CD8-positive, alpha-beta memory T cell (primary cell): Measurements from ENCODE around the gene KSR1. TPM values are rescaled to one million over a fixed set of nuclear protein-coding genes. Genes with fewer than 3 reads are reported as not detected.

Experiments
- CTCF ChIA-PET: fragments of 350-600 bp; sonication (Branson Sonifier 250); formaldehyde crosslinking; loops from one replicate; lab custom pipeline; 2021; ENCODE audit warnings: antibody characterized with exemption; lab: Charles Lee
- POLR2A ChIA-PET: fragments of 350-600 bp; sonication (Branson Sonifier 250); formaldehyde crosslinking; loops from one replicate; lab custom pipeline; 2021; ENCODE audit warnings: antibody characterized with exemption; lab: Charles Lee
- DNase-seq, 5 donors: peaks; one replicate each; pipeline versions ENCODE4 v3.0.0 to v3.0.0-alpha.2; 2020 to 2022; ENCODE audit warnings: mixed read lengths in 1 of 5
- H3K27ac ChIP-seq: one replicate; pipeline ENCODE4 v1.7.0; 2013; ENCODE audit warnings: low read depth, mild to moderate bottlenecking, low read length, moderate library complexity
- H3K27me3 ChIP-seq: 2 replicates; pipeline ENCODE4 v1.7.0; 2013; ENCODE audit warnings: low read length, mild to moderate bottlenecking; ENCODE audit not compliant: insufficient read depth, poor library complexity, severe bottlenecking
- H3K36me3 ChIP-seq: 2 replicates; pipeline ENCODE4 v1.7.0; 2013; ENCODE audit warnings: mild to moderate bottlenecking, low read length, moderate library complexity; ENCODE audit not compliant: insufficient read depth
- H3K4me1 ChIP-seq: 2 replicates; pipeline ENCODE4 v1.7.0; 2013; ENCODE audit warnings: mild to moderate bottlenecking, low read length, moderate library complexity; ENCODE audit not compliant: insufficient read depth
- H3K4me3 ChIP-seq: 2 replicates; pipeline ENCODE4 v1.7.0; 2013; ENCODE audit warnings: mild to moderate bottlenecking, low read length
- H3K9me3 ChIP-seq: 2 replicates; pipeline ENCODE4 v1.7.0; 2013; ENCODE audit warnings: mild to moderate bottlenecking, low read length
- H3K27ac Mint-ChIP-seq, 8 donors: one replicate each; pipeline ENCODE4 v1.8.0; 2020 to 2021; ENCODE audit warnings: mixed read lengths in 8 of 8, mild to moderate bottlenecking in 6 of 8, inconsistent platforms in 3 of 8, moderate library complexity in 3 of 8
- H3K27me3 Mint-ChIP-seq, 2 donors: one replicate each; pipeline ENCODE4 v1.8.0; 2020 to 2021; ENCODE audit warnings: mixed read lengths in 2 of 2, mild to moderate bottlenecking in 1 of 2, moderate library complexity in 1 of 2
- H3K36me3 Mint-ChIP-seq, 3 donors: one replicate each; pipeline ENCODE4 v1.8.0; 2020 to 2021; ENCODE audit warnings: mixed read lengths in 3 of 3, inconsistent platforms in 1 of 3, mild to moderate bottlenecking in 1 of 3
- H3K4me1 Mint-ChIP-seq, 3 donors: one replicate each; pipeline ENCODE4 v1.8.0; 2020 to 2021; ENCODE audit warnings: mixed read lengths in 3 of 3, inconsistent platforms in 1 of 3, mild to moderate bottlenecking in 1 of 3
- H3K4me3 Mint-ChIP-seq, 7 donors: one replicate each; pipeline ENCODE4 v1.8.0; 2020 to 2021; ENCODE audit warnings: mixed read lengths in 7 of 7, mild to moderate bottlenecking in 6 of 7, moderate library complexity in 4 of 7, inconsistent platforms in 2 of 7
- H3K9me3 Mint-ChIP-seq, 5 donors: one replicate each; pipeline ENCODE4 v1.8.0; 2020 to 2022; ENCODE audit warnings: mixed read lengths in 5 of 5, mild to moderate bottlenecking in 3 of 5, moderate library complexity in 2 of 5, inconsistent platforms in 1 of 5
- polyA plus RNA-seq: library from polyadenylated mRNA; unstranded; fragments of 300-500 nt; fragmentation: Illumina TruSeq; gene quantifications from one replicate; pipeline ENCODE4 v1.2.3, GENCODE V29; 2021
- total RNA-seq, 2 experiments: library from RNA; stranded (reverse); gene quantifications; one replicate each; pipeline ENCODE4 v1.2.3, GENCODE V29; 2021

The KSR1 gene
- total and polyA plus RNA-seq, 3 experiments from 2014 or later = 2.9 to 26.9 (median 26.3) TPM

DNA sequence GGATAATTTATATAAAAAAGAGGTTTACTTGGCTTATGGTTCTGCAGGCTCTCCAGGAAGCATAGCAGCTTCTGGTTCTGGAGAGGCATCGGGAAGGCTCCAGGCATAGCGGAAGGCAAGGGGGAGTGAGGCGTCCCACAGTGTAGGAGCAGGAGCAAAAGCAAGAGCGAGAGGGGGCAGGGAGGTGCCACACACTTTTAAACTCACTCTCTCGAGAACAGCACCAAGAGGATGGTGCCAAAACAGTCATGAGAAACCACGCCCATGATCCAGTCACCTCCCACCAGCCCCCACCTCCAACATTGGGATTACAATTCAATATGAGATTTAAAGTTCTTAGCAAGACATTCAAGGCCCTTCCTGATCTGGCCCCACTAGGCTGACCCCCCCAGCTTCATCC lies 124.8 kb downstream of the KSR1 start:
- H3K27me3 Mint-ChIP-seq = no peaks in the 10 kb centered on the region
- CTCF ChIA-PET = no interaction called here
- H3K4me1 Mint-ChIP-seq = peaks cover 14 to 34% (median 31%) of the 10 kb centered on the region in 3 donors
- Histone ChIP-seq H3K4me1 (no peaks in the 10 kb centered on the region), H3K27ac (no peak overlapping the region), H3K36me3 (no peaks in the 10 kb centered on the region), H3K27me3 (no peaks in the 10 kb centered on the region), H3K4me3 (no peak overlapping the region), H3K9me3 (no peaks in the 10 kb centered on the region)
- H3K4me3 Mint-ChIP-seq = no peak overlapping the region
- peaks cover 0 to 40% (median 0%) of the 10 kb centered on the region in 3 donors for H3K36me3 Mint-ChIP-seq
- no peak for DNase-seq
- H3K9me3 Mint-ChIP-seq = no peaks in the 10 kb centered on the region
- peak overlapping the region in 4 of 8 donors; percentile 22 to 80 (median 74) for H3K27ac Mint-ChIP-seq
- POLR2A ChIA-PET = interaction anchor here (0.6 kb wide), 1 partner anchor 18 kb away, joined by 3 read pairs; no protein-coding TSS in a partner anchor

GRCh38 chr17:27582696-27583095 lies 126.4 kb downstream of the KSR1 start:
- ChIA-PET CTCF (no interaction called here), POLR2A (no interaction called here)
- H3K4me3 Mint-ChIP-seq = no peak overlapping the region
- Histone ChIP-seq H3K4me3 (no peak overlapping the region), H3K27ac (no peak overlapping the region), H3K27me3 (no peaks in the 10 kb centered on the region), H3K9me3 (no peaks in the 10 kb centered on the region), H3K4me1 (no peaks in the 10 kb centered on the region), H3K36me3 (no peaks in the 10 kb centered on the region)
- H3K9me3 Mint-ChIP-seq = no peaks in the 10 kb centered on the region
- H3K27ac Mint-ChIP-seq = peak overlapping the region in 1 of 8 donors; percentile 61
- peak in 1 of 5 donors; percentile 40 for DNase-seq
- H3K4me1 Mint-ChIP-seq = peaks cover 11 to 26% (median 25%) of the 10 kb centered on the region in 3 donors
- peaks cover 0 to 50% (median 0%) of the 10 kb centered on the region in 3 donors for H3K36me3 Mint-ChIP-seq
- H3K27me3 Mint-ChIP-seq = no peaks in the 10 kb centered on the region

DNA sequence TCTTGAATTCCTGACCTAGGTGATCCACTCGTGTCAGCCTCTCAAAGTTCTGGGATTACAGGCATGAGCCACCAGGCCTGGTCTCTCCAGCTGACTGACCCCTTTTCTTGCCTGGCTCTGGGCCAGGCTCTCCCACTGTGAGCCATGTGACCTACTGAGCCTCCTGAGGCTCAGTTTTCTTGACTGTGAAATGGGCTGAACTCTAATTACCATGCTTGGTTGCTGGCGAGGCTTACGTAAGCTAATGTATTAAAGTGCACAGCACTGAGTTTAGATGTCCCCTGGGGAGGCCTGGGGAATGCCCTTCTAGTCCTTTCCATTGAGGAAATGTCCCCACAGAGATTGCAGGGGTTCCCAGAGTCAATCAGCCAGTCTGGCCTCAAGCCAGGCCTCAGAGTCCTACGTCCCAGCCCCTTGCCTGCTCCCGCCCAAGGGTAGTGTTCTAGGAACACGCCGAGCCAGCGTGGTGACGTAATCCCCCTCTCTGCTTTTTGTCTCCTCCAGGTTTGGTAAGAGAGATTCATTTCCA lies 129.0 kb downstream of the KSR1 start:
- no peak for DNase-seq
- POLR2A ChIA-PET = no interaction called here
- Histone ChIP-seq H3K4me3 (no peak overlapping the region), H3K27me3 (no peaks in the 10 kb centered on the region), H3K4me1 (no peaks in the 10 kb centered on the region), H3K27ac (no peak overlapping the region), H3K36me3 (no peaks in the 10 kb centered on the region), H3K9me3 (no peaks in the 10 kb centered on the region)
- CTCF ChIA-PET = interaction anchor here (1.0 to 1.2 kb wide), 2 partner anchors 14 to 17 kb away, joined by 3 read pairs; no protein-coding TSS in a partner anchor
- Mint-ChIP-seq H3K9me3 (no peaks in the 10 kb centered on the region), H3K36me3 (peaks cover 0 to 61% (median 0%) of the 10 kb centered on the region in 3 donors), H3K4me3 (no peak overlapping the region), H3K4me1 (peaks cover 2 to 4% (median 3%) of the 10 kb centered on the region in 3 donors), H3K27ac (no peak overlapping the region), H3K27me3 (no peaks in the 10 kb centered on the region)

GRCh38 chr17:27585792-27586191 lies 129.5 kb downstream of the KSR1 start:
- Mint-ChIP-seq H3K27me3 (no peaks in the 10 kb centered on the region), H3K4me3 (no peak overlapping the region), H3K36me3 (peaks cover 0 to 66% (median 0%) of the 10 kb centered on the region in 3 donors), H3K27ac (peak overlapping the region in 1 of 8 donors; percentile 19), H3K4me1 (peaks cover 0 to 2% (median 0%) of the 10 kb centered on the region in 3 donors), H3K9me3 (no peaks in the 10 kb centered on the region)
- Histone ChIP-seq H3K27ac (no peak overlapping the region), H3K4me3 (no peak overlapping the region), H3K4me1 (no peaks in the 10 kb centered on the region), H3K36me3 (no peaks in the 10 kb centered on the region), H3K27me3 (no peaks in the 10 kb centered on the region), H3K9me3 (no peaks in the 10 kb centered on the region)
- POLR2A ChIA-PET = no interaction called here
- no peak for DNase-seq
- CTCF ChIA-PET = interaction anchor here (1.3 kb wide), 1 partner anchor 349 kb away, joined by 3 read pairs; no protein-coding TSS in a partner anchor

- Mint-ChIP-seq H3K9me3 (no peaks in the 10 kb centered on the region), H3K27ac (peak overlapping the region in 1 of 8 donors; percentile 74), H3K27me3 (no peaks in the 10 kb centered on the region), H3K4me1 (peaks cover 0 to 2% (median 0%) of the 10 kb centered on the region in 3 donors), H3K4me3 (no peak overlapping the region), H3K36me3 (peaks cover 0 to 68% (median 0%) of the 10 kb centered on the region in 3 donors)
- Histone ChIP-seq H3K27ac (no peak overlapping the region), H3K4me3 (no peak overlapping the region), H3K36me3 (no peaks in the 10 kb centered on the region), H3K4me1 (no peaks in the 10 kb centered on the region), H3K9me3 (no peaks in the 10 kb centered on the region), H3K27me3 (no peaks in the 10 kb centered on the region)
- ChIA-PET CTCF (interaction anchor here (1.3 kb wide), 1 partner anchor 350 kb away, joined by 3 read pairs; no protein-coding TSS in a partner anchor), POLR2A (no interaction called here)
- no peak for DNase-seq
These were observed 130.0 kb downstream of the KSR1 start for GRCh38 chr17:27586203-27586721.

DNA sequence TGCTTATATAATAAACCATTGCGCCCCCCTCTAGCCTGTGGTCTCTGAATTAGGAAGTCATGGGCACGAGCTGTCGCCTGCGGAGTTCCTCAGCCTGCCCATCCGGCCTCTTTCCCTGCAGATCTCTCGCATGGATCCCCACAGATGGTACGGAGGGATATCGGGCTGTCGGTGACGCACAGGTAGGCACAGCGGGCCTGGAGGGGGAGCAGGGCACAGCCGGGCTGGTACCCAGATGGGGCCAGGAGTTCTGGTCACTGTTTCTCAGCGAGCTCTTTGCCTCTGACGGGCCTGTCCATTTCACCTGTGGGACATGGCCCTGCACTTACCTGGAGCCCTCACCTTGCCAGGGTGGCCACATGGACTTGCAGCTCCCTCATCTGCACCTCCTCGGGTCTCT lies 132.1 kb downstream of the KSR1 start:
- H3K27ac ChIP-seq = no peak overlapping the region
- ChIA-PET POLR2A (no interaction called here), CTCF (interaction anchor here (0.9 to 3.1 kb wide), 3 partner anchors 11 to 62 kb away, joined by 3 to 20 read pairs (median 5); no protein-coding TSS in a partner anchor)
- peak in 1 of 5 donors; percentile 39 for DNase-seq
- no peaks in the 10 kb centered on the region for H3K9me3 Mint-ChIP-seq
- no peaks in the 10 kb centered on the region for H3K4me1 Mint-ChIP-seq
- H3K27me3 Mint-ChIP-seq = no peaks in the 10 kb centered on the region
- H3K27ac Mint-ChIP-seq = peak overlapping the region in 1 of 8 donors; percentile 79
- no peaks in the 10 kb centered on the region for H3K27me3 ChIP-seq
- no peaks in the 10 kb centered on the region for H3K9me3 ChIP-seq
- H3K4me3 Mint-ChIP-seq = no peak overlapping the region
- no peak overlapping the region for H3K4me3 ChIP-seq
- H3K4me1 ChIP-seq = no peaks in the 10 kb centered on the region
- peaks cover 0 to 72% (median 6%) of the 10 kb centered on the region in 3 donors for H3K36me3 Mint-ChIP-seq
- H3K36me3 ChIP-seq = peaks cover 5% of the 10 kb centered on the region

DNA sequence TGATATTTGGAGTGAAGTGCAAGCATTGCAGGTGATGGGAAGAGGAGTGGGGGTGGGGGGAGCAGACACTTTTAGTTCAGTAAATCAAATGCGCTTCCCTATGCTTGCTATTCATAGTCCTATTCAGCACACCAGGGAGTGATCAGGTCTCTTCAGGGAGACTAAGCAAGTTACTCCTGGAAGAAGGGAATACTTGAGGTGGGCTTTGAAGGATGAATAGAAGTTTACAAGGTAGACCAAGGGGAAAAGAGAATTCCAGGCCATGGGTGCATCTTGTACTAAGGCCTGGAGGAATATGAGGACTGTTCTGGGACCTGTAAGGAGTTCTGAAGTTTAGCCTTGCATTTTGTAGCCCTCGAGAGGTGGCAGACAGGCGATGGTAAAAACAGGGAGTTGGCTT lies 134.6 kb downstream of the KSR1 start:
- no peaks in the 10 kb centered on the region for H3K27me3 ChIP-seq
- peak overlapping the region in 1 of 8 donors; percentile 40 for H3K27ac Mint-ChIP-seq
- H3K4me1 ChIP-seq = no peaks in the 10 kb centered on the region
- H3K27me3 Mint-ChIP-seq = no peaks in the 10 kb centered on the region
- no peak overlapping the region for H3K4me3 ChIP-seq
- POLR2A ChIA-PET = no interaction called here
- peak in 1 of 5 donors; percentile 1 for DNase-seq
- peaks cover 7 to 13% (median 12%) of the 10 kb centered on the region in 3 donors for H3K4me1 Mint-ChIP-seq
- CTCF ChIA-PET = no interaction called here
- H3K27ac ChIP-seq = no peak overlapping the region
- H3K36me3 Mint-ChIP-seq = peaks cover 0 to 66% (median 11%) of the 10 kb centered on the region in 3 donors
- peaks cover 5% of the 10 kb centered on the region for H3K36me3 ChIP-seq
- H3K9me3 Mint-ChIP-seq = no peaks in the 10 kb centered on the region
- no peaks in the 10 kb centered on the region for H3K9me3 ChIP-seq
- no peak overlapping the region for H3K4me3 Mint-ChIP-seq

DNA sequence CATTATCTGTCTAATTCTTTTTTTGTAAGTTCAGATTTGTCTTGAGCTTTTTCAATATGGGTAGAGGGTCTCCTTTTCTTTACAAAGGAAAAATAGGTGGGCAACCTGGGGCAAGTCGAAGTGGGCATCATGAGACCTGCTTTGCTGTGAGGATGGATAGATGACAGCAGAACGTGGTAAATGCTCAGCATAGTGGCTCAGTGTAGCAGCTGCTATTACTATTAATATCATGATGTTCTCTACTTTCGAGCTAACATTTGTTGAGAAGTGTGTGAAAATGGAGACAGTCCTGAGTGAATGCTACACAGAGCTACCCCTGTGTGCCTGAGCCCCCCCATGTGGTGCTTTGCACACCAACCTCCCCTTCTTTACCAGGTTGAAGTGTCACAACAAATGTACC lies 135.7 kb downstream of the KSR1 start:
- CTCF ChIA-PET = no interaction called here
- POLR2A ChIA-PET = interaction anchor here (0.6 kb wide), 1 partner anchor 1404 kb away, joined by 4 read pairs; no protein-coding TSS in a partner anchor

More for the DNA sequence above, 135.7 kb downstream of the KSR1 start:
- Histone ChIP-seq H3K36me3 (peaks cover 5% of the 10 kb centered on the region), H3K9me3 (no peaks in the 10 kb centered on the region), H3K27ac (no peak overlapping the region), H3K27me3 (no peaks in the 10 kb centered on the region), H3K4me3 (no peak overlapping the region), H3K4me1 (no peaks in the 10 kb centered on the region)
- DNase-seq = peak in 1 of 5 donors; percentile 6
- Mint-ChIP-seq H3K4me1 (peaks cover 8 to 13% (median 12%) of the 10 kb centered on the region in 3 donors), H3K27me3 (no peaks in the 10 kb centered on the region), H3K9me3 (no peaks in the 10 kb centered on the region), H3K36me3 (peaks cover 0 to 68% (median 13%) of the 10 kb centered on the region in 3 donors), H3K27ac (peak overlapping the region in 1 of 8 donors; percentile 43), H3K4me3 (no peak overlapping the region)
